ENCODE data around the gene SP4. TPM values are rescaled to one million over a fixed set of nuclear protein-coding genes. Genes with fewer than 3 reads are reported as not detected.

SP4 gene
- total RNA-seq, 2 experiments from 2014 or later: 17.5 to 22.8 TPM

DNA sequence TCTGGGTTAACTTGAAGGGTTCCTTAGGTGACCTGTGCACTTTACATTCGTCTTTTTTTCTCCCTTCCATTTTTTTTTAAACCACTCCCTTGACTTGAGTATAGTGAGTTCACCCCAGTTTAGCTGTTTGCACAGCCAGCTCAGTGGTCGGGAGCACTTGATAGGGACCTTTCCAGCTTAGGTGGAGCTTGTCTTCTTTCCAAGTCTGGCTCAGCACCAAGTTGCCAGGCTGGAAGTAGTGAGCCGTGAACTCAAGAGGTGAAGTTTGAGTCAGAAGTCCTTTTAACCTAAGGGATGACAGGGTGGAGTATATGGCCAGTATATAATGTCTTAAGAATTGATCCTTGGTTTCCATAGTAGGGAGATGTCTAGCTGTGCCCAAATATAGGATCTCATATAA lies 122.2 kb downstream of the SP4 start:
- Mint-ChIP-seq H3K27ac (no peak overlapping the region), H3K9me3 (ENCODE audit: low read depth) (no peaks in the 10 kb centered on the region), H3K27me3 (peaks cover 18% of the 10 kb centered on the region), H3K36me3 (ENCODE audit: low read depth) (no peaks in the 10 kb centered on the region), H3K4me1 (no peaks in the 10 kb centered on the region), H3K4me3 (no peak overlapping the region)
- ATAC-seq (no peak), DNase-seq (no peak)
- ChIA-PET POLR2A (no interaction called here), CTCF (interaction anchor here (0.7 kb wide), 1 partner anchor 395 kb away, joined by 3 read pairs; no protein-coding TSS in a partner anchor)
- intact Hi-C loops (cut with DNase I, micrococcal nuclease): no loop called here

GRCh38 chr7:21550821-21551531 lies 123.1 kb downstream of the SP4 start:
- POLR2A ChIA-PET: no interaction called here
- no peaks in the 10 kb centered on the region for H3K36me3 Mint-ChIP-seq (ENCODE audit: low read depth)
- no peak overlapping the region for H3K4me3 Mint-ChIP-seq
- CTCF ChIA-PET: no interaction called here
- intact Hi-C loops (cut with DNase I, micrococcal nuclease): no loop called here
- no peaks in the 10 kb centered on the region for H3K4me1 Mint-ChIP-seq
- ATAC-seq (no peak), DNase-seq (no peak)
- peaks cover 13% of the 10 kb centered on the region for H3K27me3 Mint-ChIP-seq
- no peak overlapping the region for H3K27ac Mint-ChIP-seq
- no peaks in the 10 kb centered on the region for H3K9me3 Mint-ChIP-seq (ENCODE audit: low read depth)

DNA sequence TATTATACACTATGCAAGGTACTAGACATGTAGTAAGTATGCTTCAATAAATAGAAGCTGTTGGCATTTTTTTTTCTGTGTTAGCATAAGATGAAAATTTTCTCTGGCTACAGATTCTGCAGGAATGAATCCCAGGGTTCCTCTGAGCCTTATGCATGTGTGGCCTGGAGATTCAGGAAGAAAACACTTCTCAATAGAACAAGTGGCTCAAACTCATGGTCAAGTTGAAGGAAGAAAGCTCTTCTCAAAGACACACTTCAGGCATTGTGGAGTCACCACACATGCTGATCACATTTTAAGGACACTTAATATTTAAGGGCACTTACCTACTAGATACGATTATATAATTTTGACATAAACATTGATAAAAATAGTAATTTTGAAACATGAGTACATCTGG lies 134.5 kb downstream of the SP4 start:
- H3K4me1 Mint-ChIP-seq: no peaks in the 10 kb centered on the region
- no peak overlapping the region for H3K4me3 Mint-ChIP-seq
- H3K27ac Mint-ChIP-seq: no peak overlapping the region
- CTCF ChIA-PET: no interaction called here
- H3K36me3 Mint-ChIP-seq (ENCODE audit: low read depth): no peaks in the 10 kb centered on the region
- POLR2A ChIA-PET: no interaction called here
- H3K9me3 Mint-ChIP-seq (ENCODE audit: low read depth): no peaks in the 10 kb centered on the region
- DNase-seq (no peak), ATAC-seq (no peak)
- intact Hi-C loops (cut with DNase I, micrococcal nuclease): no loop called here
- no peaks in the 10 kb centered on the region for H3K27me3 Mint-ChIP-seq

Small RNAs within 50 kb of the gene (microRNA-seq; reads per million reads assigned to microRNA genes)
- gene MIR1183 (ENCODE audit: borderline replicate concordance): not detected

Other genes starting within 250 kb of the SP4 start
- gene DNAH11, start 115.0 kb downstream of the SP4 start, total RNA-seq: 1 to 10 TPM; 4.2 to 4.3 TPM